Vagina (tissue), 2 donors: ENCODE results near the gene FAM120B. TPM values are rescaled to one million over a fixed set of nuclear protein-coding genes. Genes with fewer than 3 reads are reported as not detected.

Experiments
- DNase-seq, 2 donors: peaks; one replicate each; pipeline ENCODE4 v3.0.0-alpha.2; 2017; ENCODE audit errors: extremely low spot score in 2 of 2
- H3K27ac ChIP-seq: fragments of 200-600 bp; sonication (generic); one replicate; pipeline ENCODE4 v1.5.1; 2019
- H3K27me3 ChIP-seq: fragments of 200-600 bp; sonication (generic); one replicate; pipeline ENCODE4 v1.5.1; 2019
- H3K36me3 ChIP-seq, 2 donors: fragments of 200-600 bp; sonication (generic); one replicate each; pipeline ENCODE4 v1.5.1; 2017 to 2019
- H3K4me1 ChIP-seq: fragments of 200-600 bp; sonication (generic); one replicate; pipeline ENCODE4 v1.5.1; 2019
- H3K4me3 ChIP-seq, 2 donors: fragments of 200-600 bp; sonication (generic); 1 replicate in 1 of 2; 2 replicates in 1 of 2; pipeline ENCODE4 v1.5.1; 2016 to 2019
- H3K9me3 ChIP-seq: fragments of 200-600 bp; sonication (generic); one replicate; pipeline ENCODE4 v1.5.1; 2019
- CTCF ChIP-seq, 3 experiments: fragments of 450-650 bp in 2 of 3; fragments of 200-600 bp in 1 of 3; sonication (generic) in 1 of 3; IDR thresholded peaks; one replicate each; pipeline ENCODE4 v1.5.1; 2017 to 2019; ENCODE audit warnings: antibody characterized with exemption in 3 of 3, mild to moderate bottlenecking in 2 of 3, moderate library complexity in 2 of 3
- POLR2A ChIP-seq, 2 donors: fragments of 450-650 bp; IDR thresholded peaks; one replicate each; pipeline ENCODE4 v1.6.1; 2017; ENCODE audit warnings: antibody characterized with exemption in 2 of 2, mild to moderate bottlenecking in 2 of 2, moderate library complexity in 2 of 2
- POLR2AphosphoS5 ChIP-seq, 2 donors: sonication (generic); formaldehyde crosslinking; IDR thresholded peaks; one replicate each; pipeline ENCODE4 v1.9.0; 2017; ENCODE audit warnings: antibody characterized with exemption in 2 of 2, mild to moderate bottlenecking in 2 of 2, low read depth in 1 of 2; ENCODE audit not compliant: insufficient read depth in 1 of 2
- intact Hi-C: fragments of 100-400 bp; cut with DNase I; formaldehyde crosslinking; loops from one replicate; pipeline ENCODE4 v1.15.1; 2023
- total RNA-seq: library from RNA; depleted of rRNA; stranded (reverse); fragments of >200 nt; gene quantifications from one replicate; pipeline ENCODE4 v1.2.3, GENCODE V29; 2016

Gene FAM120B
- total RNA-seq, 1 donor from 2014 or later, result 34.6 TPM

GRCh38 chr6:170363255-170363654 is 56.7 kb downstream of the FAM120B start:
- Histone ChIP-seq H3K27me3 (no peaks in the 10 kb centered on the region), H3K36me3 (peaks cover 0 to 28% of the 10 kb centered on the region in 2 donors), H3K27ac (no peak overlapping the region), H3K4me3 (no peak overlapping the region), H3K9me3 (no peaks in the 10 kb centered on the region), H3K4me1 (peaks cover 5% of the 10 kb centered on the region)
- intact Hi-C loops, result no loop called here
- TF ChIP-seq POLR2A (IDR thresholded peaks at IDR 0.05) (no peak), POLR2AphosphoS5 (IDR thresholded peaks at IDR 0.05; ENCODE audit: insufficient read depth in 1 of 2, low read depth in 1 of 2) (no peak), CTCF (IDR thresholded peaks at IDR 0.05) (no peak)
- DNase-seq, result no peak

- H3K36me3 ChIP-seq, result peaks cover 0 to 19% of the 10 kb centered on the region in 2 donors
- TF ChIP-seq CTCF (IDR thresholded peaks at IDR 0.05) (no peak), POLR2AphosphoS5 (IDR thresholded peaks at IDR 0.05; ENCODE audit: insufficient read depth in 1 of 2, low read depth in 1 of 2) (no peak), POLR2A (IDR thresholded peaks at IDR 0.05) (no peak)
- no peak for DNase-seq
- no peak overlapping the region for H3K4me3 ChIP-seq
- H3K4me1 ChIP-seq, result no peaks in the 10 kb centered on the region
- H3K27me3 ChIP-seq, result no peaks in the 10 kb centered on the region
- H3K27ac ChIP-seq, result no peak overlapping the region
- H3K9me3 ChIP-seq, result no peaks in the 10 kb centered on the region
- intact Hi-C loops, result no loop called here
These were observed 58.6 kb downstream of the FAM120B start for GRCh38 chr6:170365121-170365520.

- Histone ChIP-seq H3K27me3 (no peaks in the 10 kb centered on the region), H3K4me1 (no peaks in the 10 kb centered on the region), H3K36me3 (peaks cover 0 to 15% of the 10 kb centered on the region in 2 donors), H3K4me3 (no peak overlapping the region), H3K27ac (no peak overlapping the region), H3K9me3 (no peaks in the 10 kb centered on the region)
- DNase-seq, result no peak
- intact Hi-C loops, result no loop called here
- no peak for TF ChIP-seq POLR2AphosphoS5 (IDR thresholded peaks at IDR 0.05; ENCODE audit: insufficient read depth in 1 of 2, low read depth in 1 of 2)
- no peak for TF ChIP-seq POLR2A (IDR thresholded peaks at IDR 0.05)
- TF ChIP-seq CTCF (IDR thresholded peaks at IDR 0.05), result no peak
These were observed 59.0 kb downstream of the FAM120B start for GRCh38 chr6:170365593-170365992.

GRCh38 chr6:170366248-170366960 is 59.8 kb downstream of the FAM120B start:
- Histone ChIP-seq H3K4me3 (no peak overlapping the region), H3K27ac (no peak overlapping the region), H3K4me1 (no peaks in the 10 kb centered on the region), H3K9me3 (no peaks in the 10 kb centered on the region), H3K27me3 (no peaks in the 10 kb centered on the region), H3K36me3 (peaks cover 0 to 12% of the 10 kb centered on the region in 2 donors)
- no peak for TF ChIP-seq CTCF (IDR thresholded peaks at IDR 0.05)
- no peak for TF ChIP-seq POLR2A (IDR thresholded peaks at IDR 0.05)
- intact Hi-C loops, result no loop called here
- no peak for DNase-seq

GRCh38 chr6:170367241-170367640 is 60.7 kb downstream of the FAM120B start:
- Histone ChIP-seq H3K9me3 (no peaks in the 10 kb centered on the region), H3K27me3 (no peaks in the 10 kb centered on the region), H3K27ac (no peak overlapping the region), H3K4me3 (no peak overlapping the region), H3K36me3 (peaks cover 0 to 9% of the 10 kb centered on the region in 2 donors), H3K4me1 (no peaks in the 10 kb centered on the region)
- TF ChIP-seq CTCF (IDR thresholded peaks at IDR 0.05), result no peak
- TF ChIP-seq POLR2A (IDR thresholded peaks at IDR 0.05), result no peak
- no peak for DNase-seq
- intact Hi-C loops, result no loop called here
